ENCODE results near the gene GINS2. TPM values are rescaled to one million over a fixed set of nuclear protein-coding genes. Genes with fewer than 3 reads are reported as not detected.

Gene GINS2
- total RNA-seq, 1 experiment from 2014 or later: 11.3 TPM

DNA sequence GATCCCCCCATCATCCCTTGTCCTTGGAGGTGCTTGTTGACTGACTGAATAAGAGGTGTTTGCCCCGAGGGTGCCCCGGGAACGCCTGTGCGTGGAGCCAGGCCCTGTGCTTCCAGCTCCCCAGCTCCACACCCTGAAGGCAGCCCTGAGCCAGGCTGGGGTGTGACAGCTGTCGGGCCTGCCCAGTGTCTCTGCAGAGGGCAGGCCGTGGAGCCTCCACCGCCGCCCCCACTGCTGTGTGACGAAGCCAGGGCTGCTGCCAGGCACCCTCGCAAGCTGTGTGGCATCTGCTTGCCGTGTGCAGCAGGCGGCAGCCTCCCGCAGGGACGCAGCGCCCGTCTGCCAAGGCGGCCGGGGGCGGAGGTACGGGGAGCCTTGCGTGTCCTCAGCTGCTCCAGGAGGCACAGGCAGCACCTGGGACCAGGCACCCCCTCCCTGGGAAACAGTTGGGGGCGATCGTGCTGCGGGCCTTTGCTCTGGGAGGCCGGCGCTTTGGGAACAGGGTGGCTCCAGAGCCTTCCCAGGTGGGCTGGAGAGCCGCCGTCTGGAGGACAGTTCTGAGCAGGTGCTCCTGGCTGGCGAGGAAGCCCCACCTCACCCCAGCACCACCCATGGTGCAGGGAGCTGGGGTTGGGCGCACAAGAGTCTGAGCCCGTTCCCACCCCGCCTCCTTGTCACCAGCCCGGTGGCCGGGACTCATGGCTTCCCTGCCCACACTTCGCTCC lies 49.1 kb downstream of the GINS2 start:
- peaks cover 4% of the 10 kb centered on the region for H3K4me1 Mint-ChIP-seq (ENCODE audit: insufficient read depth, unreplicated experiment)
- intact Hi-C loops (cut with micrococcal nuclease): no loop called here
- H3K4me3 Mint-ChIP-seq (ENCODE audit: unreplicated experiment): no peak overlapping the region
- H3K27me3 Mint-ChIP-seq (ENCODE audit: insufficient read depth, unreplicated experiment): no peaks in the 10 kb centered on the region
- H3K27ac Mint-ChIP-seq (ENCODE audit: low read depth, unreplicated experiment): no peak overlapping the region
- H3K36me3 Mint-ChIP-seq (ENCODE audit: insufficient read depth, unreplicated experiment): peaks cover 10% of the 10 kb centered on the region
- POLR2A ChIA-PET: no interaction called here
- CTCF ChIA-PET: no interaction called here
- TF ChIP-seq, protein P1, sequence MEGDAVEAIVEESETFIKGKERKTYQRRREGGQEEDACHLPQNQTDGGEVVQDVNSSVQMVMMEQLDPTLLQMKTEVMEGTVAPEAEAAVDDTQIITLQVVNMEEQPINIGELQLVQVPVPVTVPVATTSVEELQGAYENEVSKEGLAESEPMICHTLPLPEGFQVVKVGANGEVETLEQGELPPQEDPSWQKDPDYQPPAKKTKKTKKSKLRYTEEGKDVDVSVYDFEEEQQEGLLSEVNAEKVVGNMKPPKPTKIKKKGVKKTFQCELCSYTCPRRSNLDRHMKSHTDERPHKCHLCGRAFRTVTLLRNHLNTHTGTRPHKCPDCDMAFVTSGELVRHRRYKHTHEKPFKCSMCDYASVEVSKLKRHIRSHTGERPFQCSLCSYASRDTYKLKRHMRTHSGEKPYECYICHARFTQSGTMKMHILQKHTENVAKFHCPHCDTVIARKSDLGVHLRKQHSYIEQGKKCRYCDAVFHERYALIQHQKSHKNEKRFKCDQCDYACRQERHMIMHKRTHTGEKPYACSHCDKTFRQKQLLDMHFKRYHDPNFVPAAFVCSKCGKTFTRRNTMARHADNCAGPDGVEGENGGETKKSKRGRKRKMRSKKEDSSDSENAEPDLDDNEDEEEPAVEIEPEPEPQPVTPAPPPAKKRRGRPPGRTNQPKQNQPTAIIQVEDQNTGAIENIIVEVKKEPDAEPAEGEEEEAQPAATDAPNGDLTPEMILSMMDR (IDR thresholded peaks at IDR 0.05; ENCODE audit: unreplicated experiment): no peak
- BruUV-seq (replicated peaks): no TSS peak
- DNase-seq (ENCODE audit: unreplicated experiment): no peak
- no peaks in the 10 kb centered on the region for H3K9me3 Mint-ChIP-seq (ENCODE audit: unreplicated experiment)

DNA sequence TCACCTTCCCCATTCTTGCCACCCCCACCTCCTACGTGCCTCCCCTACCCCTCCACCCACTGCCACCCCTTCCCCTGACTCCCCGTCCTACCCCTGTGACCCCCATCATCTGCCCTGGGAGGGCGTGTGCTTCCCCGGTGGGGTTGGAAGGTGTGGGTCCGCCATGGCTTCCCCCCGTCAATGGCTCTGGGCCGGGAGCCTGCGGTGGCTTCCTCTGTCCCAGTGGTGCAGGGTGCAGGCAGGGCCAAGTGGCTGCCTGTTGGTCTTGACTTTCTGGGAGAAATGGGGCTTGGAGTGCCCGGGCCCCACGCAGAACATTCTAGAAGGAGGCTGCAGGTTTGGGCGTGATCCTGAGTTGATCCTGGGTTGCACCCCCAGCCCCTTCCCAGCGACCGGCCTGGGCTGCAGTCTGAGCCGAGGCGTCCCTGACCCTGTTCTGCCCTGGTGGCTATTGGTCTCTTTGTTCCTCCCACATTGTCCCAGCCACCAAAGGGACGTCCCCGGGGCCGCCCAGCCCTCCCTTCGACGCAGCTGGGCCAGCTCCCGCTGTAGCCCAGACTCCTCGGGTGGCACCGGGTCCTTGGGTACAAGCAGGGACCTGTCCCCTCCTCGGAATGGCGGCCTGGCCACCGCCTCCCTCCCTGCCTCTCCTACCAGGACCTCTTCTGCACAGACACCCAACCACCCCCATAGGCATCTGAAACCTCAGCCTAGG lies 49.9 kb downstream of the GINS2 start:
- TF ChIP-seq, protein P1 (IDR thresholded peaks at IDR 0.05; ENCODE audit: unreplicated experiment): no peak
- POLR2A ChIA-PET: no interaction called here
- Mint-ChIP-seq H3K27ac (ENCODE audit: low read depth, unreplicated experiment) (no peak overlapping the region), H3K9me3 (ENCODE audit: unreplicated experiment) (no peaks in the 10 kb centered on the region), H3K27me3 (ENCODE audit: insufficient read depth, unreplicated experiment) (no peaks in the 10 kb centered on the region), H3K4me3 (ENCODE audit: unreplicated experiment) (no peak overlapping the region), H3K36me3 (ENCODE audit: insufficient read depth, unreplicated experiment) (peaks cover 1% of the 10 kb centered on the region), H3K4me1 (ENCODE audit: insufficient read depth, unreplicated experiment) (peaks cover 4% of the 10 kb centered on the region)
- CTCF ChIA-PET: no interaction called here
- no peak for DNase-seq (ENCODE audit: unreplicated experiment)
- no TSS peak for BruUV-seq (replicated peaks)
- intact Hi-C loops (cut with micrococcal nuclease): no loop called here

DNA sequence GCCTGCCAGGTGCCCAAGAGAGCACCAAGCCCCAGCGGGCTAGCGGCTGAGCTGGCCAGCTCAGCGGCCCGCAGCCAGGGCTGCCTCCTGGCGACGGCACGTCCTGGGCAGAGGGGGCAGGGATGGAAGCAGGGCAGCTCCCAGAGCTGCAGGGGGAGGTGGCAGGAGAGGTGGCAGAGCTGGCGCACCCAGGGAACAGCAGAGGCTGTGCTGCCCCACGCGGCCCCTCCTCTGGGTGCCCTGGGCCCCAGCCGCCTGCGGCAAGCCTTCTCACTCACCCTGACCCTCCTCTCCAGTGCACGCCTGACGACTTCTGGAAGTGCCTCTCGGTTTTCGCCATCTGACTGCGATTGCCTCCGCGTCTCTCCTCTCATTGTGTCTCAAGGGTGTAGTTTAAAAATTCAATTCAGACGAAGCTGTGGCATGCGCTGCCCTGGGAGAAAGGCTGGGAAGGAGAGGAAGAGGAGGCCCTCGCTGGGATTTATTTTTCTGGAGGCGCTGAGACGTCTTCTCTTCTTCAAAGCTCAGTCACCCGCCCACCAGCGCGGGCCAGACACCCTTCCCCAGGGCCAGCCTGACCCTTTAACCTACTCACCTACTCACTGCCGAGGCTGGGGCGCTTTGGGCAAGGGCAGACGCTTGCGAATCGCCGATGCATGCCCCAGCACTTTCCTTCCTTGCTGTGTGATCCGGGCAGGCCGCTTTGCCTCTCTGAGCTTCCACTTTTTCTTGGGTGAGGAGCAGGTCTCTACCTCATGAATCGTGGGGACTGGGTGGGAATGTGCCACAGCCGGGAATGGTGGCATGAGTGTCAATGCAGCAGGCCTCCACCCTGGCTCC lies 50.7 kb downstream of the GINS2 start:
- intact Hi-C loops (cut with micrococcal nuclease): no loop called here
- TF ChIP-seq, protein P1 (IDR thresholded peaks at IDR 0.05; ENCODE audit: unreplicated experiment): no peak
- DNase-seq (ENCODE audit: unreplicated experiment): no peak
- no TSS peak for BruUV-seq (replicated peaks)
- Mint-ChIP-seq H3K4me1 (ENCODE audit: insufficient read depth, unreplicated experiment) (peaks cover 4% of the 10 kb centered on the region), H3K36me3 (ENCODE audit: insufficient read depth, unreplicated experiment) (no peaks in the 10 kb centered on the region), H3K27ac (ENCODE audit: low read depth, unreplicated experiment) (no peak overlapping the region), H3K9me3 (ENCODE audit: unreplicated experiment) (no peaks in the 10 kb centered on the region), H3K4me3 (ENCODE audit: unreplicated experiment) (no peak overlapping the region), H3K27me3 (ENCODE audit: insufficient read depth, unreplicated experiment) (no peaks in the 10 kb centered on the region)
- CTCF ChIA-PET: no interaction called here
- POLR2A ChIA-PET: no interaction called here
